Liver (tissue), 9 donors: ENCODE measurements around the gene TSC22D2. TPM values are rescaled to one million over a fixed set of nuclear protein-coding genes. Genes with fewer than 3 reads are reported as not detected.

Experiments used
- DNase-seq: peaks from one replicate; pipeline ENCODE4 v3.0.0-alpha.2; 2017; ENCODE audit warnings: low spot score
- H3K27ac ChIP-seq, 2 donors: one replicate each; pipeline ENCODE4 v1.7.0; 2013; ENCODE audit warnings: inconsistent platforms in 2 of 2, low read length in 2 of 2, control low read depth in 1 of 2, low read depth in 1 of 2, mild to moderate bottlenecking in 1 of 2
- H3K27me3 ChIP-seq, 4 donors: one replicate each; pipeline versions ENCODE4 v1.6.1 to v1.7.0; 2013; ENCODE audit warnings: low read length in 3 of 4, inconsistent platforms in 1 of 4, mild to moderate bottlenecking in 1 of 4, moderate library complexity in 1 of 4; ENCODE audit not compliant: control insufficient read depth in 4 of 4, insufficient read depth in 4 of 4
- H3K36me3 ChIP-seq, 4 donors: one replicate each; pipeline versions ENCODE4 v1.6.1 to v1.7.0; 2013; ENCODE audit warnings: low read length in 3 of 4, mild to moderate bottlenecking in 3 of 4, low read depth in 1 of 4, moderate library complexity in 1 of 4; ENCODE audit not compliant: control insufficient read depth in 4 of 4, insufficient read depth in 3 of 4
- H3K4me1 ChIP-seq, 4 donors: one replicate each; pipeline versions ENCODE4 v1.6.1 to v1.7.0; 2013; ENCODE audit warnings: low read length in 3 of 4, mild to moderate bottlenecking in 3 of 4, moderate library complexity in 1 of 4; ENCODE audit not compliant: control insufficient read depth in 4 of 4, insufficient read depth in 4 of 4
- H3K4me3 ChIP-seq, 3 donors: one replicate each; pipeline versions ENCODE4 v1.6.1 to v1.7.0; 2013; ENCODE audit warnings: low read length in 3 of 3, control low read depth in 1 of 3, low read depth in 1 of 3, mild to moderate bottlenecking in 1 of 3
- H3K9ac ChIP-seq, 2 donors: one replicate each; pipeline ENCODE4 v1.7.0; 2013; ENCODE audit warnings: low read length in 2 of 2, mild to moderate bottlenecking in 2 of 2, moderate library complexity in 2 of 2, control low read depth in 1 of 2, low read depth in 1 of 2
- H3K9me3 ChIP-seq, 4 donors: one replicate each; pipeline versions ENCODE4 v1.6.1 to v1.7.0; 2013; ENCODE audit warnings: low read length in 3 of 4; ENCODE audit not compliant: control insufficient read depth in 4 of 4
- EGR1 ChIP-seq, 2 donors: IDR thresholded peaks; 2 replicates each; pipeline ENCODE4 v1.6.1; 2016 to 2018; ENCODE audit warnings: antibody characterized with exemption in 2 of 2, low read depth in 2 of 2
- FOXA1 ChIP-seq: IDR thresholded peaks from 2 replicates; pipeline ENCODE4 v1.6.1; 2016; ENCODE audit warnings: antibody characterized with exemption
- FOXA2 ChIP-seq: IDR thresholded peaks from 2 replicates; pipeline ENCODE4 v1.6.1; 2016; ENCODE audit warnings: antibody characterized with exemption
- GABPA ChIP-seq, 2 donors: IDR thresholded peaks in 1 of 2; conservative IDR thresholded peaks in 1 of 2; 2 replicates each; pipeline ENCODE4 v1.6.1; 2016; ENCODE audit warnings: antibody characterized with exemption in 2 of 2, mild to moderate bottlenecking in 1 of 2, moderate library complexity in 1 of 2
- HNF4A ChIP-seq, 2 donors: conservative IDR thresholded peaks; 2 replicates each; pipeline ENCODE4 v1.6.1; 2016; ENCODE audit warnings: antibody characterized with exemption in 2 of 2, mild to moderate bottlenecking in 2 of 2
- HNF4G ChIP-seq: IDR thresholded peaks from 2 replicates; pipeline ENCODE4 v1.6.1; 2016; ENCODE audit warnings: antibody characterized with exemption
- JUND ChIP-seq, 2 donors: IDR thresholded peaks; 2 replicates each; pipeline ENCODE4 v1.6.1; 2016; ENCODE audit warnings: antibody characterized with exemption in 2 of 2
- NR2F2 ChIP-seq: IDR thresholded peaks from 2 replicates; pipeline ENCODE4 v1.6.1; 2016; ENCODE audit warnings: antibody characterized with exemption
- RAD21 ChIP-seq, 2 donors: IDR thresholded peaks; 2 replicates each; pipeline ENCODE4 v1.6.1; 2016; ENCODE audit warnings: antibody characterized with exemption in 2 of 2, mild to moderate bottlenecking in 2 of 2
- RXRA ChIP-seq, 2 donors: IDR thresholded peaks; 2 replicates each; pipeline ENCODE4 v1.6.1; 2017 to 2018; ENCODE audit warnings: antibody characterized with exemption in 2 of 2, mild to moderate bottlenecking in 1 of 2
- SP1 ChIP-seq: IDR thresholded peaks from 2 replicates; pipeline ENCODE4 v1.6.1; 2018; ENCODE audit warnings: antibody characterized with exemption, mild to moderate bottlenecking
- TAF1 ChIP-seq: conservative IDR thresholded peaks from 2 replicates; pipeline ENCODE4 v1.6.1; 2016; ENCODE audit warnings: antibody characterized with exemption, mild to moderate bottlenecking
- YY1 ChIP-seq: IDR thresholded peaks from 2 replicates; pipeline ENCODE4 v1.6.1; 2016; ENCODE audit warnings: antibody characterized with exemption, mild to moderate bottlenecking
- WGBS: extraction: QIAGEN DNeasy Blood & Tissue Kit; methylation state at CpG from one replicate; pipeline ENCODE4 v1.1.7; 2013; 5-methylcytosine and 5-hydroxymethylcytosine counted together
- polyA plus RNA-seq, 2 donors: library from polyadenylated mRNA; stranded (reverse) in 1 of 2; unstranded in 1 of 2; fragments of 200-250 nt in 1 of 2; fragments of >200 nt in 1 of 2; fragmentation: Nextera tagmentation in 1 of 2; extraction: Ambion mirVana in 1 of 2; gene quantifications; one replicate each; pipeline versions ENCODE4 v1.2.1 to v1.2.3, GENCODE V29; 2013 to 2015
- total RNA-seq, 2 donors: library from RNA; depleted of rRNA; stranded (reverse); fragments of >200 nt; gene quantifications; one replicate each; pipeline ENCODE4 v1.2.3, GENCODE V29; 2014
- TF ChIP-seq, protein P1 (sequence below): IDR thresholded peaks from 2 replicates; pipeline ENCODE4 v1.6.1; 2016; ENCODE audit warnings: antibody characterized with exemption
- TF ChIP-seq, protein P2 (sequence below): IDR thresholded peaks from 2 replicates; pipeline ENCODE4 v1.6.1; 2016; ENCODE audit warnings: antibody characterized with exemption
- TF ChIP-seq, protein P3 (sequence below): IDR thresholded peaks from 2 replicates; pipeline ENCODE4 v1.6.1; 2016; ENCODE audit warnings: antibody characterized with exemption
- TF ChIP-seq, protein P4 (sequence below): fragments of 150-350 bp; IDR thresholded peaks from 2 replicates; pipeline ENCODE4 v1.5.1; 2017; ENCODE audit warnings: improper control_type of control experiment, low read depth, low read length; ENCODE audit not compliant: missing input control
- TF ChIP-seq, protein P5 (sequence below): IDR thresholded peaks from 2 replicates; pipeline ENCODE4 v1.6.1; 2016; ENCODE audit warnings: antibody characterized with exemption, mild to moderate bottlenecking
- donor health status: healthy.
- donor health status: healthy.
- donor health status: healthy.
- donor health status: healthy.
- donor health status: healthy.

The TSC22D2 gene
- total and polyA plus RNA-seq, 4 donors: 4.0 to 9.6 (median 7.8) TPM

DNA sequence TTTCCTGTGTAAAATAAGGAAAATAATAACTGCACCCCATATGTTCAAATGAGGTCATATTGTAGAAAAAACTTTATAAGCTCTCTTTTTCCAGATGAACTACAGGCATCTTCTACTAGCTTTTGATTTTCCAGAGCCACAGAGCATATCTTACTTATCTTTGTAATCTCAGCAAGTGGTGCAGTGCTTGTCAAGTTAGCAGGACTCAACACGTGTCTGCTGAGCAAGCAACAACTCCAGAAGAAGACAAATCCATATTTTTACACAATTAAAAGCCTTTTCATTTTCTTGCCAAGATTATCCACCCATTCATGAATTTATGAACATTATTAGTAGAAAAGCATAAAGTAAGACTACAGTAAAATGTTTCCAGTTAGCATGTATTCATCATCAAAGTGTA is 14.4 kb upstream of the TSC22D2 start:
- Histone ChIP-seq H3K27me3 (no peaks in the 10 kb centered on the region), H3K4me1 (no peaks in the 10 kb centered on the region), H3K9me3 (no peaks in the 10 kb centered on the region), H3K4me3 (no peak overlapping the region), H3K27ac (no peak overlapping the region), H3K9ac (no peak overlapping the region), H3K36me3 (no peaks in the 10 kb centered on the region)
- no peak for DNase-seq
- WGBS: 70% methylated on average over 1 of the region's 1 CpG
- TF ChIP-seq, protein P1, sequence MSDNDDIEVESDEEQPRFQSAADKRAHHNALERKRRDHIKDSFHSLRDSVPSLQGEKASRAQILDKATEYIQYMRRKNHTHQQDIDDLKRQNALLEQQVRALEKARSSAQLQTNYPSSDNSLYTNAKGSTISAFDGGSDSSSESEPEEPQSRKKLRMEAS: no peak
- no peak for TF ChIP-seq GABPA (IDR thresholded peaks at IDR 0.05 in 1 of 2, conservative IDR thresholded peaks at IDR 0.05 in 1 of 2)

DNA sequence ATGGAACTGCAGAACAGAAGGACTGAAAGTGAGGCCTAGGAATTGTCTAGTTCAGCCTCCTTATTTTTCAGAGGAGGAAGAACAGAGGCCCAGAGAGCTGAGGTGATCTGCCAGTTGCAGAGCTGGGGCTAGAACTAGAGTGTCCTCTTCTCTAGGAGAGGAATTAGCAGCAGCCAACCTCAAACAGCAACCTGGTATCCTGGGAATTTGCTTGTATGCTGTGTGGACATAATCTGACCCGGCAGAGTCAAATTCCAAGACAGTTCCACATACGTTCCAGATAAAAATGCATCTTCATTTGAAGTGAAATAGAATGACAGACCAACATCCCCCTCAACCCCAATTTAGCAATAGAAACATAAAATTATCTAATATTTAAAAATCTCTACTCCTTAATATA is 13.5 kb upstream of the TSC22D2 start:
- H3K9ac ChIP-seq: no peak overlapping the region
- DNase-seq: no peak
- H3K27me3 ChIP-seq: no peaks in the 10 kb centered on the region
- H3K36me3 ChIP-seq: no peaks in the 10 kb centered on the region
- TF ChIP-seq, protein P2, sequence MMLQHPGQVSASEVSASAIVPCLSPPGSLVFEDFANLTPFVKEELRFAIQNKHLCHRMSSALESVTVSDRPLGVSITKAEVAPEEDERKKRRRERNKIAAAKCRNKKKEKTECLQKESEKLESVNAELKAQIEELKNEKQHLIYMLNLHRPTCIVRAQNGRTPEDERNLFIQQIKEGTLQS: no peak
- TF ChIP-seq, protein P1: no peak
- TF ChIP-seq HNF4A (conservative IDR thresholded peaks at IDR 0.05) (no peak), RAD21 (IDR thresholded peaks at IDR 0.05) (no peak), JUND (IDR thresholded peaks at IDR 0.05) (no peak), NR2F2 (no peak), HNF4G (no peak), SP1 (no peak), TAF1 (no peak), GABPA (IDR thresholded peaks at IDR 0.05 in 1 of 2, conservative IDR thresholded peaks at IDR 0.05 in 1 of 2) (no peak), EGR1 (IDR thresholded peaks at IDR 0.05; ENCODE audit: low read depth in 2 of 2) (no peak), RXRA (IDR thresholded peaks at IDR 0.05) (no peak), FOXA1 (no peak), YY1 (no peak), FOXA2 (no peak)
- TF ChIP-seq, protein P3, sequence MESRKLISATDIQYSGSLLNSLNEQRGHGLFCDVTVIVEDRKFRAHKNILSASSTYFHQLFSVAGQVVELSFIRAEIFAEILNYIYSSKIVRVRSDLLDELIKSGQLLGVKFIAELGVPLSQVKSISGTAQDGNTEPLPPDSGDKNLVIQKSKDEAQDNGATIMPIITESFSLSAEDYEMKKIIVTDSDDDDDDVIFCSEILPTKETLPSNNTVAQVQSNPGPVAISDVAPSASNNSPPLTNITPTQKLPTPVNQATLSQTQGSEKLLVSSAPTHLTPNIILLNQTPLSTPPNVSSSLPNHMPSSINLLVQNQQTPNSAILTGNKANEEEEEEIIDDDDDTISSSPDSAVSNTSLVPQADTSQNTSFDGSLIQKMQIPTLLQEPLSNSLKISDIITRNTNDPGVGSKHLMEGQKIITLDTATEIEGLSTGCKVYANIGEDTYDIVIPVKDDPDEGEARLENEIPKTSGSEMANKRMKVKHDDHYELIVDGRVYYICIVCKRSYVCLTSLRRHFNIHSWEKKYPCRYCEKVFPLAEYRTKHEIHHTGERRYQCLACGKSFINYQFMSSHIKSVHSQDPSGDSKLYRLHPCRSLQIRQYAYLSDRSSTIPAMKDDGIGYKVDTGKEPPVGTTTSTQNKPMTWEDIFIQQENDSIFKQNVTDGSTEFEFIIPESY: no peak
- TF ChIP-seq, protein P4, sequence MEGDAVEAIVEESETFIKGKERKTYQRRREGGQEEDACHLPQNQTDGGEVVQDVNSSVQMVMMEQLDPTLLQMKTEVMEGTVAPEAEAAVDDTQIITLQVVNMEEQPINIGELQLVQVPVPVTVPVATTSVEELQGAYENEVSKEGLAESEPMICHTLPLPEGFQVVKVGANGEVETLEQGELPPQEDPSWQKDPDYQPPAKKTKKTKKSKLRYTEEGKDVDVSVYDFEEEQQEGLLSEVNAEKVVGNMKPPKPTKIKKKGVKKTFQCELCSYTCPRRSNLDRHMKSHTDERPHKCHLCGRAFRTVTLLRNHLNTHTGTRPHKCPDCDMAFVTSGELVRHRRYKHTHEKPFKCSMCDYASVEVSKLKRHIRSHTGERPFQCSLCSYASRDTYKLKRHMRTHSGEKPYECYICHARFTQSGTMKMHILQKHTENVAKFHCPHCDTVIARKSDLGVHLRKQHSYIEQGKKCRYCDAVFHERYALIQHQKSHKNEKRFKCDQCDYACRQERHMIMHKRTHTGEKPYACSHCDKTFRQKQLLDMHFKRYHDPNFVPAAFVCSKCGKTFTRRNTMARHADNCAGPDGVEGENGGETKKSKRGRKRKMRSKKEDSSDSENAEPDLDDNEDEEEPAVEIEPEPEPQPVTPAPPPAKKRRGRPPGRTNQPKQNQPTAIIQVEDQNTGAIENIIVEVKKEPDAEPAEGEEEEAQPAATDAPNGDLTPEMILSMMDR: no peak
- TF ChIP-seq, protein P5, sequence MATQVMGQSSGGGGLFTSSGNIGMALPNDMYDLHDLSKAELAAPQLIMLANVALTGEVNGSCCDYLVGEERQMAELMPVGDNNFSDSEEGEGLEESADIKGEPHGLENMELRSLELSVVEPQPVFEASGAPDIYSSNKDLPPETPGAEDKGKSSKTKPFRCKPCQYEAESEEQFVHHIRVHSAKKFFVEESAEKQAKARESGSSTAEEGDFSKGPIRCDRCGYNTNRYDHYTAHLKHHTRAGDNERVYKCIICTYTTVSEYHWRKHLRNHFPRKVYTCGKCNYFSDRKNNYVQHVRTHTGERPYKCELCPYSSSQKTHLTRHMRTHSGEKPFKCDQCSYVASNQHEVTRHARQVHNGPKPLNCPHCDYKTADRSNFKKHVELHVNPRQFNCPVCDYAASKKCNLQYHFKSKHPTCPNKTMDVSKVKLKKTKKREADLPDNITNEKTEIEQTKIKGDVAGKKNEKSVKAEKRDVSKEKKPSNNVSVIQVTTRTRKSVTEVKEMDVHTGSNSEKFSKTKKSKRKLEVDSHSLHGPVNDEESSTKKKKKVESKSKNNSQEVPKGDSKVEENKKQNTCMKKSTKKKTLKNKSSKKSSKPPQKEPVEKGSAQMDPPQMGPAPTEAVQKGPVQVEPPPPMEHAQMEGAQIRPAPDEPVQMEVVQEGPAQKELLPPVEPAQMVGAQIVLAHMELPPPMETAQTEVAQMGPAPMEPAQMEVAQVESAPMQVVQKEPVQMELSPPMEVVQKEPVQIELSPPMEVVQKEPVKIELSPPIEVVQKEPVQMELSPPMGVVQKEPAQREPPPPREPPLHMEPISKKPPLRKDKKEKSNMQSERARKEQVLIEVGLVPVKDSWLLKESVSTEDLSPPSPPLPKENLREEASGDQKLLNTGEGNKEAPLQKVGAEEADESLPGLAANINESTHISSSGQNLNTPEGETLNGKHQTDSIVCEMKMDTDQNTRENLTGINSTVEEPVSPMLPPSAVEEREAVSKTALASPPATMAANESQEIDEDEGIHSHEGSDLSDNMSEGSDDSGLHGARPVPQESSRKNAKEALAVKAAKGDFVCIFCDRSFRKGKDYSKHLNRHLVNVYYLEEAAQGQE: no peak
- H3K4me3 ChIP-seq: no peak overlapping the region
- no peaks in the 10 kb centered on the region for H3K9me3 ChIP-seq
- 87% methylated on average over 2 of the region's 2 CpGs for WGBS
- H3K27ac ChIP-seq: no peak overlapping the region
- H3K4me1 ChIP-seq: no peaks in the 10 kb centered on the region
